CD4-positive, alpha-beta T cell treated with Interleukin-10 for 1 hour (primary cell): Measurements from ENCODE around the gene NDST1.
"Not testable (repeated sequence)": the region's sequence is repeated elsewhere in the genome, so short reads cannot be mapped to it uniquely, and the experiment has no call there.

ENCODE experiments used
- DNase-seq: peaks from one replicate; pipeline ENCODE4 v3.0.0-alpha.2; 2020

Gene NDST1

DNA sequence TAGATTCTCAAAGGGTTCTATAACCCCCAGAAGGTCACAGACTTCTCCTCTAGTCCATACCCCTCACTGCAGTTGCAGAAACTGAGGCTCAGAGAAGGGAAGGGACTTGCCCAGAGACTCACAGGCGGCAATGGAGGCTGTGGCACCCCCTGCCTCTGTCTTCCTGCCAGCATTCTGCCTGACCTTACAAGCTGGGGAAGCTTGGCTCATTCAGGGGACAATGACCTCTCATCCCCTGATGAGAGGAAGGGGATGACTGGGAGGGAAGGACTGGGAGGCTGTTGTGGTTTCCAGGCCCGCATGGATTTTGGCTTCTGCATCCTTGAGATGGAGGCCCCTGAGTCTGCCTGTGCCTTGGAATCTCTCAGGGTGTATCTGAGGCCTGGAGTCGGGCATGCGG is 897 bp downstream of the NDST1 start:
- no peak for DNase-seq

DNA sequence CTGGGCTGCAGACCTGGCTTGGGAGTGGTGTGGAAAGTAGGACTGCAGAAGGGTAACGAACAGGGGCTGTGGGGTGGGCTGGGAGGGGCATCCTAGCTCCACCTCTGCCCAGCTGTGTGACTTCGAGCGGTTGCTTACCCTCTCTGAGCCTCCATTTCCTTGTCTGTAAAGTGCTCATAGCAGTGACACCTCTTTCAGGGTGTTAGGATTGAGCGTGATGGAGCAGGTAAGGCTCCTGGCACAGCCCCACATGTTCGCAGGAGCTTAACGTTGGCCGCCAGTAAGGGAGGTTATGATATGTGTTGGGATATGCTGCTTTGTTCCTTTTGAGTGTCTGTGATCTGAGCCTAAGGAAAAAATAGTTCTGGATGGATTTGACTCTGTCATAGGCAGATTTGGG is 2.1 kb downstream of the NDST1 start:
- DNase-seq = no peak

DNA sequence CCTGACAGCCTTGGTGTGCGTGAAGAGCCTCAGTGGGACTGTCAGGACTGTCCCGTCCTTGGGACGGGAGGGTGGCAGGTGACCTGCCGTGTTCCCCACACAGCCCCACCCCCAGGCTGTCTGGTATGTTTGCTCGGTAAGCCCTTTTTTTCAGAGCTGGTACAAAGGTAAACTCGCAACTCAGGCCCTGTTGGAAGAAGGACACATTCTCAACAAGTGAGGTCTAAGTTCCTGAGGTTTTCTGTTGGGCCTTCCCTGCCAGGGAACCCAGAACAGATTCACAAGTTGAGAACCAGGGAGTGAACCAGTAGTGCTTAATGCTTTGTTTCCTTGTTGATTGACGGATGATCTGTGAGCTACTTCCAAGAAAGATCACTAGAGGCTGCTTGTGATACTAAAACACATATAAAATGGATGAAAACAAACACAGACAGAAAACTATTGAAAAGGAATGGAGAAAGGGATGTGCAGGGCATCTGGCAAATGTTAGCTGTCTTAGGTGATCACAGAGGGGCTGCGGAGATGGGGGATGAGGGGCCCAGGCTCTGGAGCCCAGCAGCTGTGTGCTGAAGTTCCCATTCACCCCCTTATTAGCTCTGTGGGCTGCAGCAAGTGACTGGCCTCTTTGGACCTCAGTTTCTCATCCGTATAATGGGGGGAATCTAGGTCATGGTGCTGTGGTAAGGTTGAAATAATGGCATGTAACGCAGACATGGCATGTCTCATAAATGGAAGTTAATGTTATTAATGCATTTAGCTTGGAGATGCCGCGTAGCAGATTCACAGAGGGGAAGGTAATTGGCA is 2.7 kb downstream of the NDST1 start:
- no peak for DNase-seq

DNA sequence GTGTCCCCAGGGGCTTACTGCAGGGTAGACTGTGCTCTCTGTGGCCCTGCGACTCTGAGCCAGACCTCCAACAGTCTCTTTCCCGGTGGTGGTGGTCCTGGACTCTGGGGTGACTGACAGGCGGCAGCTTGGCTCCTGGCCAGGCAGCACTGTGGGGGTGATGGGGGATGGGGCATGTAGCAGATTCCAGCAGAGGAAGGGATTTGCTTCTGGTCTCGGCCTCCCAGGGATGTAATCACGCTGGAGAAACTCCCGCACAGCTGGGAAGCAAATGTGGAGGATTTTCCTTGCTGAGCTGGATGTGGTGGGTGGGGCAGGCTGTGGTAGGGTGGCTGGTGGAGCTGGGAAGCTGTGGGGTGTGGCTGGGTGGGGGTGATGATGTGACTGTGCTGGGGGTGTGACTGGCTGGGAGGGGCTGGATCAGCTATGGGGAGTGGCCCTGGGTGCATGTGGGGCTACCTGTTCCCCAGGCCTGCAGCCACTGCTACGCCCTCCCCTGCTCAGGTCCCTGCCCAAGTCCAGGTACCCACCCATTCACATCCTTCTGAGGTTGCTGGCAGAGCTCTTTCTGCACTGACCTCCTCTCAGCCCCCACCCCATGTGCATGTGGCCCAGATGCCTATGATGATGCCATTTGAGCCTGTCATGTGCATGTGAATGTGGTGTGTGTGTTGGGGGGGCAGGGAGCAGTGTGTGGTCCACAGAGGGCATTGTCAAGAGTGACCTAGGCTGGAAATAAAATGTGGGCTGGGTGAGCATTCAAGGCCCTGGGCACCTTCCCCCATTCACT is 3.8 kb downstream of the NDST1 start:
- DNase-seq = no peak

DNA sequence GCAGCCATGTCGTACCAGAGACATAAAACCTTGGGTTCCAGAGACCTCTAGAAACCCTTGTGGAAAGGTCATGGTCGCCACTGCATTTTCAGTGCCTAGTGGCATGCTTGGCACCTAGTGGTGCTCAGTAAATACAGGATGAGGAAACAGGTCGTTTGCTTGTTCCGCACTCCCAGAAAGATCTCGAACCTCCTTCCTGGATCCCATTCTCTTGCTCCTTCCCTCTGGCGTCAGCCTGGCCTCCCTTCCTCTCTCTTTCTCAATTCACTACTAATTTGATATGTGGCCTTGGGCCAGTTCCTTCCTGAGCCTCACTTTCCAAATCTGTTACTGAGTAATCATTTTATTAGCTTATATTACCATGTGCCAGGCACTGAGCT is 4.4 kb downstream of the NDST1 start:
- DNase-seq = no peak

DNA sequence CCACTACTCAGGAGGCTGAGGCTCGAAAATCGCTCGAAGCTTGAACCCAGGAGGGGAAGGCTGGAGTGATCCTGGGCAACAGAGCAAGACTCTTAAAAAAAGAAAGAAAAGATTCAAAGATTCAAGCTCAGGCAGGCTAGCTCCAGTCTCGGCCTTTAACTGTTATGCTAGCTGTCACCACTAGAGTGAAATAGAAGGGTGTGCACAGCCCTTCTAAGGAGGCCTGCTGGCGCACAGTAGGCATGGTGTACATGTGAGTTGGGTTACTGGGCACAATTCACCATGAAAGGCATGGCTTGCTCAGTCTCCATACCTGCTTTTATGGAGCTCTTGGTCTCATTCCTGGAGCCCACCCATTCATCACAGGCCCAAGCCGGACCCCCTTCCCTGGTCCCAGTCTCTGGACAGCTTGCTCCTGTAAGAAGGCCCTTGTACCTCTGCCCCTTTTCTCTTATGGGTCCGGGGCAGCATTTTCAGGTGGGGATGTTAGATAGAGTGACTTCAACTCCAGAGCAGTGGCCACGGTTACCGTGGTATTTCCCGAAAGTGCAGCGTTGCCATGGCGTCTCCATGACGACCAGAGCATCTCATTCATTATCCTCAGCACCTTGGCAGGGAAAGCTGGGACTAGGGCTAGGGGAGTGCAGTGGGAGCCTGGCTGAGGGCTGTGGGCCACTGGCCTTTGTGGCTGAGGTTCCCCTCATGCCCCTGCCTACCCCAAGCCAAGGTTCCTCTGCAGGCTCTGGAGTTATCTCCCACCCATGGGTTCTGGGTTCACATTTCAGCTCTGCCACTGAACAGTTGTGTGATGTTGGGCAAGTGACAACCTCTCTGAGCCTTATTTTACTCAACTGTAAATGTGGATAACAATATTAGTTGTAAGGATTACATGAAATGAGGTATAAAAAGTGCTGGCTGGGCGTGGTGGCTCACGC is 5.7 kb downstream of the NDST1 start:
- no peak for DNase-seq

DNA sequence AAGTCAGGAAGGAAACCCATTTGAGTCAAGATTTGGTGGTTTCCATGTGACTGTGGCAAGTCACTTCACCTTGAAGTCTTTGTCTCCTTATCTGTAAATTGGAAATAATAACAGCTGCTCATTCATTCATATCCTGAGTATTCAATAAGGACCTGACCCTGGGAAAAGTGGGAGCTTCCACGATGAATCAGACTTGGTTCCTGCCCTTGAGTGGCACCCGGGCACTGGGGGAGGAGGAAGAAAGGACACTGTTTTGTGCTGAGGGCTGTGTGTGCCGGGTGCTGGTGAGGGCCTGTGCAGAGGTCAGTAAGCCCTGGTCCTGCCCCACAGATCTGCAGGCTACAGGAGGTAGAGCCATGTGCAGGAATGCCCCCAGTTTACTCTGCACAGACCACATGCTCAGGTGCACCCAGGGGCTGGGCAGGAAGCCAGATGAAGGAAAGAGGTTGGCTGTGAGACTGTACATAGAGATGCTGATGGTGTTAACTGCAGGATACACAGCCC is 6.8 kb downstream of the NDST1 start:
- DNase-seq = no peak

DNA sequence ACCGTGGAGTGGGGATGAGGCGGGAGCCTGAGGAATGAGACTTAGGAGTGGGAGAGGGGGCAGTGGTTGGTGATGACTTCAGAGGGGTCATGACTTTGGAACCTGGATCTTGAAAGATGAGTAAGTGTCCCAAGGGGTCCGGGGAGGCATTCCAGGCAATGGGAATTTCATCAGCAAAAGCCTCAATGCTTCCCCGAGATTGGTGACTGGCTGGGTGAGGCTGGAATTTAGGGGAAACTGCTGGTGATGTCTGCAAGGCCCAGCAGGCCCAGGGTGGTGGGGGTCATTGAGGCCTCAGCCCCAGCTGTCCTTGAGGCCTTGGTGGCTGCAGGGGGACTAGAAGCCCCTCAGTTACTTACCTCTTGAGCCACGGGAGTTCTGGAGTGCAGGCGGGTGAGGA is 7.5 kb downstream of the NDST1 start:
- no peak for DNase-seq

DNA sequence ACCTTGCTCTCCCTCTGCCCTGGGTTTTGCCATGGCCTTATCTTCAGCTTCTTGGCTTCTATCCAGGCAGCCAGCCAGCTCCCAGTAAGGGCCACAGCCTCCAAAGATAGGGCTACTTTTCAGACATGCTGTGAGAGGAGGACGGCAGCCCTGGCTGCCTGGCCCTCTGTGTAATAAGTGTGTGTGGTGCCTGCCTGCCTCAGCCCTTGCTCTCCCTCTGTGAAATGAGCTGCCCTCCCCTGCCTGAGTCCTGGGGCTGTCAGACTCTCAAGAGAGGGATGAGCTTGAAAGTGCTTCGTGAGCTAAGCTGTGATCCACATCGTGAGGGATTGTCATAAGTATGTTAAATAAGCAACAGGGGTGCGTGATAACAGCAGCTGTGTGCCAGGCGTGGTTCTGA is 8.1 kb downstream of the NDST1 start:
- no peak for DNase-seq

DNA sequence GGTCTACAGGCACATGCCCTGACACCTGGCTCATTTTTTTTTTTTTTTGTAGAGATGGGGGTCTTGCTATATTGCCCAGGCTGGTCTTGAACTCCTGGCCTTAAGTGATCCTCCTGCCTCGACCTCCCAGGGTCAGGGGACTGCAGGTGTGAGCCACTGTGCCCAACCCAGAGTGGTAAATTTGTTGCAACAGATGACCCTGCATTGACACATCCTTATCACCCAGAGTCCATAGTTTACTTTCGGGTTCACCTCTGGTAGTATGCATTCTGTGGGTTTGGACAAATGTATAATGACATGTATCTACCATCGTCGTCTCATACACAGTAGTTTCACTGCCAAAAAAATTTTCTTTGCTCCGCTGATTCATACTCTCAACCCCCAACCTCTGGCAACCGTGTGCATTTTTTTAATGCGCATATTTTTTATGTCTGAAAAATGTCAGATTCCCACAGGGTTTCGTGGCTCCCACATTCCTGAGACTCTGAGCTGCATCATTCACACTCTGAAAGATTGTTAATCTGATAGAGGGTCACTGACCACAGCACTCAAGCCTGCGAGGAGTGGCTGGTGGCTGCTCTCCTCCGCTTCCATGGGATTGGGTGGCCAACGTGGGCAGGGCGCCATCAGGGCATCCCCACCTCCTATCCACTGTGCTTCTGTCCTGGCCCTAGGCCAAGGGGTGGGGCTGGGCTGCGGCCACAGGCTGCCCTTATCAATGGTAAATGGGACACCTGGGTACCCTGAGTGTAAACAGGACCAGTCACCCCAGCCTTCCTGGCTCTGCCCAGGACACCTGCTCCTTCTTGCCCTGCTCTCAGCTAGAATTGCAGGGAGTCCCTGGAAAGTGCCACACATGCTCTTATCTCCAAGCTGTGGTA is 9.6 kb downstream of the NDST1 start:
- no peak for DNase-seq

DNA sequence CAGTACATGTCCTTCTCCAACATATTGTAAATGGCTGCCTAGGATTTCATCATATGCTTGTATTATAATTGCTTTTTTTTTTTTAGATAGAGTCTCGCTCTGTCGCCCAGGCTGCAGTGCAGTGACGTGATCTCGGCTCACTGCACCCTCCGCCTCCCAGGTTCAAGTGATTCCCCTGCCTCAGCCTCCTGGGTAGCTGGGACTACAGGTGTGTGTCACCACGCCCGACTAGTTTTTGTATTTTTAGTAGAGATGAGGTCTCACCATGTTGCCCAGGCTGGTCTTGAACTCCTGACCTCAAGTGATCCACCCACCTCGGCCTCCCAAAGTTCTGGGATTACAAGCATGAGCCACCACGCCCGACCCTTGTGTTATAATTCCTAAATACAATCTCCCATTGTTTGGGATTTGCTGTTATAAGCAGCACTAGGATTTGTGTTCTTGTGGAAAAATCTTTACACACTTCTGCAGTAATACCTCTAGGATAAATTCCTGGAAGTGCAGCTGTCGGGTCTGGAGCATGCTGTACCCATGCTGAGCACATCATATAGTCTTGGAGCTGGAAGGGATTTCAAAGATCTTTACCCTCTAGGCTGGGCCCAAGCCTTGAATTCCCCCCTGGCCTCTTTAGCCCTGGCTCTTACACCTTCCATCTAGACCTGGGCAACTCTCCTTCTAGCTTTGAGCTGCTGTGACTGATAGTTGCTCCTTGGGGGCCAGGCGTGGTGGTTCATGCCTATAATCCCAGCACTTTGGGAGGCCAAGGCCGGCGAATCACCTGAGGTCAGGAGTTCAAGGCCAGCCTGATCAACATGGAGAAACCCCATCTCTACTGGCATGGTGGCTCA is 11.0 kb downstream of the NDST1 start:
- not testable (repeated sequence) for DNase-seq

DNA sequence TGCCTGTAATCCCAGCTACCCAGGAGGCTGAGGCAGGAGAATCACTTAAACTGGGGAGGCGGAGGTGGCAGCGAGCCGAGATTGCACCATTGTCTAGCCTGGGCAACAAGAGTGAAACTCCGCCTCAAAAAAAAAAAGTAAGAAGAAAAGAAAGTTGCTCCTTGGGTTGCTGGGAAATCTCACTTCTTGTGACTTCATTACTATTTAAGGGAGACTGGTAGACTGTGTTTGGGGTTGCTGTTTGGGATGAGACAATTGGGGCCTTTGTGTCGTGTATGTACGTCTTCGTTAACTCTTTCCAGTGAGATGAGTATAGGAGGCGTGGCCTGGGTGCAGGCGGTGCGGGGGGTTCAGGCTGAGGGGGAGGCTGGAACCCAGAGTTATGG is 11.6 kb downstream of the NDST1 start:
- no peak for DNase-seq

DNA sequence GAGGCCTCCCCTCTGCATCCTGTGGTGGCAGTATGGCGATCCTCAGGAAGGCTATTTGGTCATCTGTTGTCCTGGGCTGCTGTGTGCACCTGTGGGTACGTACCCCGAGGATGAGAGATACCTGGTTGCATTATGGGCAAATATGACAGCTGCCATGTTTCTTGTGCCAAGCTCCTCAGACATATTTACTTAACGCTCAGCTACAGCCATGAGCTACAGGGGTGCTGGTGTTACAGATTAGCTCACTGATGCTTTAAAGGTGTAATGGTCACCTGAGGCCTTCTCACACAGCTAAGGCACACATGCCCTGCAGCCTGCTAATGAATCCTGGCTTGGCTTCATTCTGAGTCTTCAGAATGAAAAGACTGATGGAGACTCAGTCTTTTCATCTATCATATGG is 12.0 kb downstream of the NDST1 start:
- DNase-seq = no peak

DNA sequence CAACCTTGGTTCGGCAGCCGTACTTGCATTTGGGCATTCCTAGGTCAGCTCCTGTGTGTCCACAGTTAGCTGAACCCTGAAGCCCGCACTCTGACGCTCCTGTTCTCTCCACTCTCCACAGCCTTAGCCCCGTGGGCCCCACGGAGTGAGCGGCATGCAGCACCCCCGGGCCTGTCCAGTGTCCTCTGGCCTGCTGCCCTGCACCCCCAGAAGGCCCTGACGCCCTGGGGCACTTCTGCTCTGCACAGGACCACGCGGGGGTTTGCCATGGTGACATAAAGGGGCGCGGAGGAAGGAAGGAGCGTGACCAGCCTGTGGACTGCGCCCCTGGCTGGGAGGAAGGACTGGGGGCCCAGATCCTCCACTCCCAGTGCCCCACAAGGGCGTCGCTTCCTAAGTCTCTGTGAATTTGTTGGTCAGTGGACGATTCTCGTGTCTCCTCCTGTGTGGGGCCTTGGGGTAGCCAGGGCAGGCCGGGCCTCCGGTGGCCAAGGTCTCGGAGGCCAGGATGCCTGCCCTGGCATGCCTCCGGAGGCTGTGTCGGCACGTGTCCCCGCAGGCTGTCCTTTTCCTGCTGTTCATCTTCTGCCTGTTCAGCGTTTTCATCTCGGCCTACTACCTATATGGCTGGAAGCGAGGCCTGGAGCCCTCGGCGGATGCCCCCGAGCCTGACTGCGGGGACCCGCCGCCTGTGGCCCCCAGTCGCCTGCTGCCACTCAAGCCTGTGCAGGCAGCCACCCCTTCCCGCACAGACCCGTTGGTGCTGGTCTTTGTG is 13.0 kb downstream of the NDST1 start:
- DNase-seq = no peak

DNA sequence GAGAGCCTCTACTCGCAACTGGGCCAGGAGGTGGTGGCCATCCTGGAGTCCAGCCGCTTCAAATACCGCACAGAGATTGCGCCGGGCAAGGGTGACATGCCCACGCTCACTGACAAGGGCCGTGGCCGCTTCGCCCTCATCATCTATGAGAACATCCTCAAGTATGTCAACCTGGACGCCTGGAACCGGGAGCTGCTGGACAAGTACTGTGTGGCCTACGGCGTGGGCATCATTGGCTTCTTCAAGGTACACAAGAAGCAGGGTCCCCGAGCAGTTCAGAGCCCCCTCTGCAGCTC is 13.5 kb downstream of the NDST1 start:
- DNase-seq = no peak

DNA sequence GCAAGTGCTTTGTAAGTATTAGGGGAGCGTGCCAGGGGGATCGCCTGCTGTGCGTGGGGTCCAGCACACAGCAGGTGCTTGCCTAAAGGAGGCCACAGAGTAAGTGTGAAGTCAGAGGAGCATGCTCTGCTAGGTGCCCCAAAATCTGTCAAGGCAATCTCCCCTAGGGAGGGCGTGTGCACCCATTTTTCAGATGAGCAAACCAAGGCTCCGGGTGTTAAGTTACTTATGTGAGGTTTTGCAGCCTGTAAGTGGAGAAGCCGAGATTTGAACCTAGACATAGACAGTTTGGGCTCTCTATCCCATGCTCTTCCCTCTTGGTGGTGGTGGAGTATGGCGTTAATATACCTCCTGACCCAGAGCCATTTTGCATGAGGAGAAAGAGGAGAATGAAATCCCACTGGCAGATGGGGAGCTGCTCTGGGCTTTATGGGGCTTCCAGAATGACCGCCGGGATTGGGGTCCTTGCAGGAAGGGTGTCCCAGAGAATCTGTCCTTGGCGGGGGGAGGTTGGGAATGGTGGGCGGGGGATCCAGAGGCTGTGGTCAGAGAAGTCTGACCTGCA is 14.1 kb downstream of the NDST1 start:
- no peak for DNase-seq

DNA sequence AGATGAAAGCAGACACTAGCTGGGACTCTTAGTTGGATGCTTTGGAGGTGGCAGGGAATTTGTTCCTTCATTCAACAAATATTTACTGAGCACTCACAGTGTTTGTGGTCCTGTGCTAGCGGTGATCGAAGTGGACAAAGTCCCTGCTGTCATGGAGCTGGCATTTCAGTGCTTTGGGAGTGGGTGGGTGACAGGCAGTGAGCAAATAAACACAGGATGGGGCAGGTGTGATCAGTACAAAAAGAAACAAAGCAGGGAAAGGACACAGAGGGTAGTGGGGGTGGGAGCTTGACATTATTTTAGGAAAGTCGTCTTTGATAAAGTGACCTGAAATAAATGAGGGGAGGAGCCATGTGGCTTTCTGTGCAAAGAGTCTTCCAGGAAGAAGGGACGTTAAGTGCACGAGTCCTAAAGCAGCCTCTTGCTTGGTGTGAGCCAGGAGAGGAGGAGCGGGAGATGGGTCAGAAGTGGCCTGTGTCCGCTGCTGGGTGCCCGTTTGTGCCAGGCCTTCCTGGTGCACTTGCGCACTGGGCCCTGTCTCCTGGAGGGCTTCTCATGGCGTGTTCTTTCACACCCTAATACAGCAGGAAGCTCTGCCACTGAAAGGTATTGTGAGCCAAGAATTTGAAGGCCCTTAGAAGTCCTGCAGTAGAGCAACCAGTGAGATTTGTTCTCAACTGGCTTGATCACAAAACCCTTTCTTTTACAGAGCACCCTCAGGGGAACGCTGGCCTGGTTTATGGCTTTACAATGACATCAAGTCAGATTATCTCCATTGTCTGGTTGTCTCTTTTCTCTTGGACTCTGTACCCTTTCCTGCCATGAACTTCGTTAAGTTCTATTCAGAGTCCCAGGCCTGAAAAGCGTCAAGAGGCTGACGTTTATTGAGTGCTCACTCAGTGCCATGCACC is 14.8 kb downstream of the NDST1 start:
- no peak for DNase-seq

DNA sequence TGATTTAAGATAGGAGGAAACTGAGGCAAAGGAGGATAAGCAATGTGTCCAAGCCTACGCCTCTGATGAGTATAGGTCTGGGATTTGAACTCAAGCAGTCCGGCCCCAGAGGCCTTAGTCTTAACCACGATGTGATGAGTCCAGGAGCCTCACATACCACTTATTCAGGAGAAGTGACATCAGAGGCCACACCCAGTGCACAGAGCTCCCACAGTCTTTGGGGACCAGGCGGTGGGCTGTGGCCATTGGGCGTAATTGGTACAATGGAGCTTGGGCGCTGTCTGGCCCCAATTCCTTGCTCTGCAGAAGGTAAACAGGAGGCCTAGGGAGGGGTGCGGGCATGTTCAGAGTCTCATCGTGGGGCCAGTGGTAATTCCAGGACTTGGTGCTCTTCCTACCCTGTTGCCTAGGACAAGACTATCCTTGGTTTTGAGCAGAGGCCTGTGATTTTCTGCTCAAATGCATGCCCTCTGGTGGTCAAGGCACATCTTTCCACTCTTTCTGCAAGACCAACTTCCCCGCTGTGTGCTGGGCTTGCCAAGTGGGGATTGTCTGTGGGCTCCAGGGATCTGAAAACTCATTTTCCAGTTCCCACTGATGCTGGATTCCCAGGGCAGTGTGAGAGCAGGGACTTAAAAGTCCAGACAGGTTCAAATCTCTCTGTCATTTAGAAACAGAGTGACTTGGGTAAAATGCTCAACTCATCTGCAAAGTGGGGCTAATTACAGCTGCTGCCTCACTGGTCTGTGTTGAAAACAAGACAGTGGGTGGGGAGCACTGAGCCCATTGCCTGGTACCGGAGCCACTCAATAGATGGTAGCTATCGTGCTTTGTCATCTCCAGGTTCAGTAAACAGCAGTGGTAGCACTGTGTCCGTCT is 15.8 kb downstream of the NDST1 start:
- peak; percentile 38 for DNase-seq
